GM20000 (cell line): ENCODE results near the gene DDIT4.

Source experiments
- DNase-seq: peaks from one replicate; pipeline ENCODE4 v3.0.0; 2012; ENCODE audit warnings: low spot score
- TF ChIP-seq, protein P1 (sequence below): IDR thresholded peaks from 2 replicates; pipeline ENCODE4 v1.5.1; 2012; ENCODE audit warnings: mild to moderate bottlenecking, control low read depth; ENCODE audit errors: extremely low read depth, missing control alignments

Gene DDIT4

GRCh38 chr10:72259491-72260238, 14.1 kb upstream of the DDIT4 start:
- TF ChIP-seq, protein P1, sequence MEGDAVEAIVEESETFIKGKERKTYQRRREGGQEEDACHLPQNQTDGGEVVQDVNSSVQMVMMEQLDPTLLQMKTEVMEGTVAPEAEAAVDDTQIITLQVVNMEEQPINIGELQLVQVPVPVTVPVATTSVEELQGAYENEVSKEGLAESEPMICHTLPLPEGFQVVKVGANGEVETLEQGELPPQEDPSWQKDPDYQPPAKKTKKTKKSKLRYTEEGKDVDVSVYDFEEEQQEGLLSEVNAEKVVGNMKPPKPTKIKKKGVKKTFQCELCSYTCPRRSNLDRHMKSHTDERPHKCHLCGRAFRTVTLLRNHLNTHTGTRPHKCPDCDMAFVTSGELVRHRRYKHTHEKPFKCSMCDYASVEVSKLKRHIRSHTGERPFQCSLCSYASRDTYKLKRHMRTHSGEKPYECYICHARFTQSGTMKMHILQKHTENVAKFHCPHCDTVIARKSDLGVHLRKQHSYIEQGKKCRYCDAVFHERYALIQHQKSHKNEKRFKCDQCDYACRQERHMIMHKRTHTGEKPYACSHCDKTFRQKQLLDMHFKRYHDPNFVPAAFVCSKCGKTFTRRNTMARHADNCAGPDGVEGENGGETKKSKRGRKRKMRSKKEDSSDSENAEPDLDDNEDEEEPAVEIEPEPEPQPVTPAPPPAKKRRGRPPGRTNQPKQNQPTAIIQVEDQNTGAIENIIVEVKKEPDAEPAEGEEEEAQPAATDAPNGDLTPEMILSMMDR: no peak
- DNase-seq: peak; percentile 47

DNA sequence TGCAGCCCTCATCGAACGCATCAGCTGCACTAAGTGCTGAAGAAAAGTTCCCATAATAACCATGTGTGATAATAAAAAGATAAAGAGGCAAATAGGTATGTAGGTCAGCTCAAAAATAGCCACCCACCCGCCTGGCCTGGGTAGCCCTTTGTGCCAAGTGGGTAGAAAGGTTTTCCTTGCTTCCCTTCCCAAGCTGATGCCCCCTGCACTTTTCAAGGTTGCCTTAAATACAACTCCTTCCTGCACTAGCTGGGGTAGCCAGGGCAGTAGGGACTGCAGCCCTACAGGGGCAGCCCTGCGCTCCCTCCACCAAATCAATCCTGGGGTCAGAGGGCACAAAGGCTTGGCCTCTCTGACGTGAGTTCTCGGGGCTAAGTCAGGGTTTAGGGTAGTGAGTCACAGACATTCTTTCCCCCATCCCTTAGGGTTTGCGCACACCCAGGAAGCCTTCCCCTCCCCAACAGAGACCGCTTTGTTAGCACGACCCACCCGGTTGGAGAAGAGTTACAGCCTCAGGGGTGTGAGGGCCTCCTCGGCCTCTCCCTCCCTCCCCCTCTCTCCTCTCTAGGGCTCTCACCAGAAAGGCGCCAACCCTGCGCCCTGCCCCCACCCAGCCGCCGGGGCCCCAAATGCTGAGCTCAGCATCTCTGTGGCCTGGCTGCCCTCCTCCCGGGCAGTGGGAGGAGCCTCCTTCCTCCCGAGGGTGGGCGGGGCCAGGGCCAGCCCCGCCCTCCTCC, 13.3 kb upstream of the DDIT4 start:
- TF ChIP-seq, protein P1: no peak
- peak; percentile 86 for DNase-seq

DNA sequence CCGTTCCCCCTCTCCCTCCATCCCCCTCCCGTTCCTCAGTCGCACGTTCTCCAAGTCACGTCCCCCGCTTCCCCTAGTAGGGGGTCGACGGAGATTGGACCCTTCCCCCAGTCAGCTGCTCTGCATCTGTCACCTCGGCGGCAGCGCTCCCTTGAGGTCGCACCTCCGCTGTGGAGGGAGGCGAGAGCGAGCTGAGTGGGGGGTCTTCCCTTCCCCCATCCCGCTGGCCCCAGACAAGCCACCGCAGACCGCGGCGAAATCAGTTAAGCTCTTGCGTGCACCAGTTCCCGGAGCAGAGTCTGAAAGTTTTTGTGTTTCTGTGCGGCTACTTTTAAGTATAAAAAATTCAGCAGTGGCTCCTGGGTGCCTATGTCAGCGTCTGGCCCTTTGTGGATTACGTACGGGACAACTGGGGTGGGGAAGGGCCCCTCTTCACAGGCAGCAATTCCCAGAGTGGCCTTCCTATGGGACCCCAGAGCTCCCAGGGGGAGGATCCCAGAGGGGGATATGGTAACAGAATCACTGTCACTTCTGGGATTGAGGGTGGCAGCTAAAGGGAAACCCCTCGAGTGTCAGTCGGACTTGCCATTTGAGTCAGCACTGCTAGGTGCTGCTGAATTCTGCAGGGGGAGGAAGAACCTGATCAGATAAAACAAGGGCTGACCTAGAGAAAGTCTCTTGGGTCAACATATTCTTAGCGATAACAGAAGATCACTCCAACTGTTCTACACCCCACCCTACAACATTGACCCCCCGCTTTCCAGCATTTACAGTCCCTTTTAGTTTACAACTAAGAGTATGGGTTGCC, 12.5 kb upstream of the DDIT4 start:
- DNase-seq: peak; percentile 74

GRCh38 chr10:72261784-72262404, 11.8 kb upstream of the DDIT4 start:
- TF ChIP-seq, protein P1: no peak
- DNase-seq: no peak

More for the DNA sequence above, 12.5 kb upstream of the DDIT4 start:
- TF ChIP-seq, protein P1: no peak

DNA sequence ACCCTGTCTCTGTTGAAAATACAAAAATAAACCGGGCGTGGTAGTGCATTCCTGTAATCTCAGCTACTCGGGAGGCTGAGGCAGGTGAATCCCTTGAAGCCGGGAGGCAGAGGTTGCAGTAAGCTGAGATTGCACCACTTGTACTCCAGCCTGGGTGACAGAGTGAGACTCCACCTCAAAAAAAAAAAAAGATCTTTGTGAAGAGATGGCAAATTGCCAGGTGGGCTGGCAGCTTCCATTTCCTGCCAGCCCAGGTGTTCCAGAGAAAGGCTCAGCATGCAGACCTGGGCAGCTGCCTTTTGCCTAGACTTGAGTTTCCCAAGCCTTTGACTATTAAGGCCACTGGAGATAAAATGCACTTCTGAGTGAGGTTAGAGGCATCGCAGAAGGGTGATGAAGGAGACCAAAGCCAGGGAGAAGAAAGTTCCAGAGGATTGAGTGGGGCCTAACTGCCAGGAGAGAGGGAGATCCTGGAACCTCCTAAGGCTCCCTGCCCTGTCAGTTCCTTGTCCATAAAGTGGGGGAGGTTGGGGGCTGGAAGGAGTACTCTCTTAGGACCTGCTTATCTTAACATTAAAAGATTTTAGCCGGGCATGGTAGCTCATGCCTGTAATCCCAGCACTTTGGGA, 10.0 kb upstream of the DDIT4 start:
- TF ChIP-seq, protein P1: no peak
- no peak for DNase-seq

DNA sequence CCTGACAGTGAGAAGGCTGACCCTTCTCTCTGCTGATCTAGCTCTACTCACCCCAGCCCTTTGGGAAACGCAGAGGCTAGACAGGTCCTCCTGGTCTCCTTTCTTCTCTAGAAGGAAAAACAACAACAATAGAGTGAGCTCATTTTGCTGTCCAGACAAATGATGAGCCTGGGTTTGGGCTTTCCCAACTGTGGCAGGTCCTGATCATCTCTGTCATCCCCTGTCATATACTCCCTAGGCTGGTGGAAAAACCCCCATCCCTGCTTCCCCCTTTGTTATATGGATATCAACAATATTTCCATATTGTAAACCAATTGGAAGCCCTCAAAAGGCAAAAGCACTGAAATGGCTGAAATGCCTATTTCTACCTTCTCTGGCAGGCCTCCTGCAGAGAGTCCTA, 9.2 kb upstream of the DDIT4 start:
- TF ChIP-seq, protein P1: no peak
- DNase-seq: no peak
